GM06990 (cell line): ENCODE data around the gene CROCC.
"Not testable (repeated sequence)": the region's sequence is repeated elsewhere in the genome, so short reads cannot be mapped to it uniquely, and the experiment has no call there.

Experiments
- DNase-seq: peaks from one replicate; pipeline ENCODE4 v3.0.0-alpha.2; 2011; ENCODE audit not compliant: insufficient read length; ENCODE audit errors: extremely low read depth
- H3K27me3 ChIP-seq: replicated peaks from 2 replicates; pipeline ENCODE4 v1.6.0; 2011; ENCODE audit warnings: low read length; ENCODE audit not compliant: control insufficient read depth, insufficient read depth
- H3K36me3 ChIP-seq: 2 replicates; pipeline ENCODE4 v1.5.1; 2011; ENCODE audit warnings: low read length; ENCODE audit not compliant: control insufficient read depth, insufficient read depth
- H3K4me3 ChIP-seq: replicated peaks from 2 replicates; pipeline ENCODE4 v1.5.1; 2011; ENCODE audit warnings: low read depth, mild to moderate bottlenecking, control low read depth, low read length
- CTCF ChIP-seq: IDR thresholded peaks from 2 replicates; pipeline ENCODE4 v1.5.1; 2011; ENCODE audit warnings: low read length, control low read depth, mild to moderate bottlenecking, inconsistent platforms; ENCODE audit not compliant: insufficient read depth, poor library complexity, severe bottlenecking

The CROCC gene

GRCh38 chr1:16898298-16898697, 23.4 kb upstream of the CROCC start:
- not testable (repeated sequence) for DNase-seq, H3K36me3 ChIP-seq, H3K4me3 ChIP-seq, H3K27me3 ChIP-seq

- H3K27me3 ChIP-seq, H3K36me3 ChIP-seq, DNase-seq, H3K4me3 ChIP-seq: not testable (repeated sequence)
These were observed 22.7 kb upstream of the CROCC start for GRCh38 chr1:16899020-16899419.

GRCh38 chr1:16900751-16901150, 21.0 kb upstream of the CROCC start:
- DNase-seq: no peak
- no peaks in the 10 kb centered on the region for H3K36me3 ChIP-seq
- no peaks in the 10 kb centered on the region for H3K27me3 ChIP-seq
- no peak overlapping the region for H3K4me3 ChIP-seq
- TF ChIP-seq CTCF: peak; percentile 58

- DNase-seq, H3K4me3 ChIP-seq, H3K27me3 ChIP-seq, H3K36me3 ChIP-seq: not testable (repeated sequence)
These were observed 20.4 kb upstream of the CROCC start for GRCh38 chr1:16901371-16901770.

- no peaks in the 10 kb centered on the region for H3K36me3 ChIP-seq
- no peaks in the 10 kb centered on the region for H3K27me3 ChIP-seq
- no peak for DNase-seq
- no peak overlapping the region for H3K4me3 ChIP-seq
- TF ChIP-seq CTCF: no peak
These were observed 18.7 kb upstream of the CROCC start for GRCh38 chr1:16903054-16903453.

- Histone ChIP-seq H3K27me3 (no peaks in the 10 kb centered on the region), H3K36me3 (no peaks in the 10 kb centered on the region), H3K4me3 (peak overlapping the region; percentile 25; the same call in 1 of the 2 replicates)
- TF ChIP-seq CTCF: no peak
- no peak for DNase-seq
These were observed 18.3 kb upstream of the CROCC start for GRCh38 chr1:16903458-16903796.

GRCh38 chr1:16904560-16905109, 17.1 kb upstream of the CROCC start:
- TF ChIP-seq CTCF: no peak
- no peaks in the 10 kb centered on the region for H3K36me3 ChIP-seq
- H3K4me3 ChIP-seq: peak overlapping the region; percentile 60

More at GRCh38 chr1:16904560-16905109, 17.1 kb upstream of the CROCC start:
- no peaks in the 10 kb centered on the region for H3K27me3 ChIP-seq
- DNase-seq: peak; percentile 99
